NB4 (cell line): ENCODE measurements around the gene STX1B.

Experiments used
- MYC ChIP-seq: IDR thresholded peaks from 2 replicates; pipeline ENCODE4 v1.6.1; 2011; ENCODE audit warnings: low read depth, low read length
- POLR2A ChIP-seq: IDR thresholded peaks from 2 replicates; pipeline ENCODE4 v1.6.1; 2011; ENCODE audit warnings: mild to moderate bottlenecking; ENCODE audit not compliant: insufficient read length; ENCODE audit errors: extremely low read depth
- TF ChIP-seq, protein P1 (sequence below): IDR thresholded peaks from one replicate; pipeline ENCODE4 v1.5.1; 2012; ENCODE audit warnings: low read depth, low read length
- TF ChIP-seq, protein P2 (sequence below): IDR thresholded peaks from 2 replicates; pipeline ENCODE4 v1.6.1; 2011; ENCODE audit warnings: low read depth, low read length

DNA sequence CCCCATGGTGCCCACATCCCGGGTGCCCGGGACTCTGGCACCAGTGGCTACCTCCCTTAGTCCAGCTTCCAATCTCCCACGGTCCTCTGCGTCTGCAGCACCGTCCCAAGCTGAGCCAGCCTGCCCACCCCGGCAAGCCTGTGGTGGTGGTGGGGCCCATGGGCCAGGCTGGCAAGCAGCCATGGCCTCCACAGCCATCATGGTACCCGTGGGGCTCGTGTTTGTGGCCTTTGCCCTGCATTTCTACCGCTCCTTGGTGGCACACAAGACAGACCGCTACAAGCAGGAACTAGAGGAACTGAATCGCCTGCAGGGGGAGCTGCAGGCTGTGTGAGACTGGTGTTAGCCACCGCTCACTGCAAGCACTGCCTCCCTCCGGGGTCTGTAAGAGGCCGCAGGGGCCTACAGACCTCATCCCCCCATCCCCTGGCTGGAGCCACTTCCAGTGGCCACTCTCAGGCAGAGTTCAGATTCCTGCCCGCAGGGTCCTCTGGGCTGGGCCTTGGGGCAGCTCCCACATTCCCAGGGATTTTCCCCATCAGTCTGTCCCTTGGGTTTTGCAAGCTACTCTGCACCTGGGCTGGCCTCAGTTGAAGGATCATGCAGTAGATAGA is 56.8 kb downstream of the STX1B start:
- TF ChIP-seq, protein P1, sequence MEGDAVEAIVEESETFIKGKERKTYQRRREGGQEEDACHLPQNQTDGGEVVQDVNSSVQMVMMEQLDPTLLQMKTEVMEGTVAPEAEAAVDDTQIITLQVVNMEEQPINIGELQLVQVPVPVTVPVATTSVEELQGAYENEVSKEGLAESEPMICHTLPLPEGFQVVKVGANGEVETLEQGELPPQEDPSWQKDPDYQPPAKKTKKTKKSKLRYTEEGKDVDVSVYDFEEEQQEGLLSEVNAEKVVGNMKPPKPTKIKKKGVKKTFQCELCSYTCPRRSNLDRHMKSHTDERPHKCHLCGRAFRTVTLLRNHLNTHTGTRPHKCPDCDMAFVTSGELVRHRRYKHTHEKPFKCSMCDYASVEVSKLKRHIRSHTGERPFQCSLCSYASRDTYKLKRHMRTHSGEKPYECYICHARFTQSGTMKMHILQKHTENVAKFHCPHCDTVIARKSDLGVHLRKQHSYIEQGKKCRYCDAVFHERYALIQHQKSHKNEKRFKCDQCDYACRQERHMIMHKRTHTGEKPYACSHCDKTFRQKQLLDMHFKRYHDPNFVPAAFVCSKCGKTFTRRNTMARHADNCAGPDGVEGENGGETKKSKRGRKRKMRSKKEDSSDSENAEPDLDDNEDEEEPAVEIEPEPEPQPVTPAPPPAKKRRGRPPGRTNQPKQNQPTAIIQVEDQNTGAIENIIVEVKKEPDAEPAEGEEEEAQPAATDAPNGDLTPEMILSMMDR, result peak; percentile 78
- no peak for TF ChIP-seq POLR2A
- no peak for TF ChIP-seq MYC
- TF ChIP-seq, protein P2, sequence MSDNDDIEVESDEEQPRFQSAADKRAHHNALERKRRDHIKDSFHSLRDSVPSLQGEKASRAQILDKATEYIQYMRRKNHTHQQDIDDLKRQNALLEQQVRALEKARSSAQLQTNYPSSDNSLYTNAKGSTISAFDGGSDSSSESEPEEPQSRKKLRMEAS, result no peak
